Endothelial cell of umbilical vein (primary cell): ENCODE data around the gene CERS6. TPM values are rescaled to one million over a fixed set of nuclear protein-coding genes. Genes with fewer than 3 reads are reported as not detected.

Source experiments
- BruUV-seq: library from RNA; stranded (reverse); fragments of 400-500 nt; replicated peaks from 2 replicates; lab custom pipeline; 2021; lab: Mats Ljungman, UMichigan
- CTCF ChIA-PET: fragments of 300-600, 350-600 bp; sonication (Branson Sonifier 250); formaldehyde crosslinking; loops from one replicate; lab custom pipeline; 2021; ENCODE audit warnings: antibody characterized with exemption, inconsistent platforms; lab: Charles Lee
- POLR2A ChIA-PET: fragments of 300-600, 350-600 bp; sonication (Branson Sonifier 250); formaldehyde crosslinking; loops from one replicate; lab custom pipeline; 2021; ENCODE audit warnings: antibody characterized with exemption, inconsistent platforms; lab: Charles Lee
- DNase-seq: peaks from one replicate; pipeline ENCODE4 v3.0.0-alpha.2; 2011; ENCODE audit warnings: low read depth, low spot score
- FAIRE-seq: peaks from 2 replicates; lab custom pipeline; 2011; peaks lifted over from hg19 to GRCh38; lab: Jason Lieb, UNC
- H2AFZ ChIP-seq: 2 replicates; pipeline ENCODE4 v1.6.0; 2012; ENCODE audit warnings: low read depth, low read length, control low read depth, inconsistent platforms
- H3K27ac ChIP-seq: 2 replicates; pipeline ENCODE4 v1.5.1; 2011; ENCODE audit warnings: low read depth, mild to moderate bottlenecking, control low read depth, low read length, moderate library complexity; ENCODE audit not compliant: insufficient read depth
- H3K27me3 ChIP-seq, 2 experiments: 2 replicates each; pipeline versions ENCODE4 v1.6.0 to v1.6.1; 2011; ENCODE audit warnings: low read length in 2 of 2, mixed read lengths in 1 of 2; ENCODE audit not compliant: control insufficient read depth in 2 of 2, insufficient read depth in 2 of 2
- H3K36me3 ChIP-seq, 2 experiments: 2 replicates in 1 of 2; 3 replicates in 1 of 2; pipeline ENCODE4 v1.5.1; 2011; ENCODE audit warnings: low read length in 2 of 2, mild to moderate bottlenecking in 1 of 2, moderate library complexity in 1 of 2; ENCODE audit not compliant: control insufficient read depth in 2 of 2, insufficient read depth in 2 of 2; ENCODE audit errors: extremely low read depth in 1 of 2
- H3K4me1 ChIP-seq: 3 replicates; pipeline ENCODE4 v1.5.1; 2011; ENCODE audit warnings: mild to moderate bottlenecking, low read length; ENCODE audit not compliant: control insufficient read depth, insufficient read depth; ENCODE audit errors: extremely low read depth
- H3K4me2 ChIP-seq: 2 replicates; pipeline ENCODE4 v1.6.1; 2011; ENCODE audit warnings: low read length, control low read depth, mixed read lengths; ENCODE audit not compliant: insufficient read depth
- H3K4me3 ChIP-seq, 3 experiments: fragments of 200-600 bp in 1 of 3; sonication (generic), shearing (Covaris generic) in 1 of 3; replicated peaks in 1 of 3; 2 replicates each; pipeline ENCODE4 v1.5.1; 2011 to 2016; ENCODE audit warnings: control low read depth in 3 of 3, low read length in 3 of 3, mild to moderate bottlenecking in 2 of 3, inconsistent platforms in 1 of 3, low read depth in 1 of 3, moderate library complexity in 1 of 3; ENCODE audit not compliant: insufficient read depth in 1 of 3
- H3K79me2 ChIP-seq: 2 replicates; pipeline ENCODE4 v1.6.0; 2012; ENCODE audit warnings: low read length, inconsistent platforms; ENCODE audit not compliant: control insufficient read depth, insufficient read depth
- H3K9ac ChIP-seq: replicated peaks from 2 replicates; pipeline ENCODE3; 2011; ENCODE audit warnings: low read length, control low read depth; ENCODE audit not compliant: insufficient read depth; ENCODE audit errors: extremely low read depth
- H3K9me1 ChIP-seq: replicated peaks from 3 replicates; pipeline ENCODE4 v1.6.0; 2011; ENCODE audit warnings: mild to moderate bottlenecking, low read length; ENCODE audit not compliant: control insufficient read depth, insufficient read depth; ENCODE audit errors: extremely low read depth
- H3K9me3 ChIP-seq: replicated peaks from 2 replicates; pipeline ENCODE4 v1.5.1; 2012; ENCODE audit warnings: low read length, inconsistent platforms; ENCODE audit not compliant: control insufficient read depth, insufficient read depth
- H4K20me1 ChIP-seq: replicated peaks from 2 replicates; pipeline ENCODE3; 2011; ENCODE audit warnings: mild to moderate bottlenecking, low read length; ENCODE audit not compliant: control insufficient read depth, insufficient read depth; ENCODE audit errors: extremely low read depth
- CTCF ChIP-seq, 2 donors: IDR thresholded peaks; 1 replicate in 1 of 2; 2 replicates in 1 of 2; pipeline ENCODE4 v1.5.1; 2011; ENCODE audit warnings: low read length in 2 of 2, mild to moderate bottlenecking in 2 of 2, moderate library complexity in 2 of 2, control low read depth in 1 of 2, inconsistent platforms in 1 of 2, low read depth in 1 of 2; ENCODE audit not compliant: insufficient read depth in 1 of 2; ENCODE audit errors: extremely low read depth in 1 of 2
- EZH2 ChIP-seq: IDR thresholded peaks from 2 replicates; pipeline ENCODE4 v1.6.1; 2012; ENCODE audit warnings: borderline replicate concordance, low read depth, mild to moderate bottlenecking, moderate library complexity, low read length, inconsistent platforms; ENCODE audit not compliant: severe bottlenecking
- FOS ChIP-seq: IDR thresholded peaks from 2 replicates; pipeline ENCODE4 v1.6.1; 2011; ENCODE audit warnings: mild to moderate bottlenecking, low read length, moderate library complexity, borderline replicate concordance; ENCODE audit not compliant: insufficient read depth
- GATA2 ChIP-seq: IDR thresholded peaks from 2 replicates; pipeline ENCODE4 v1.7.0; 2011; ENCODE audit warnings: low read depth, mild to moderate bottlenecking, moderate library complexity, mixed read lengths, low read length; ENCODE audit not compliant: insufficient read length, insufficient read depth
- JUN ChIP-seq: IDR thresholded peaks from 2 replicates; pipeline ENCODE4 v1.6.1; 2011; ENCODE audit warnings: borderline replicate concordance, low read depth; ENCODE audit not compliant: insufficient read length, insufficient read depth
- MAX ChIP-seq: IDR thresholded peaks from 2 replicates; pipeline ENCODE4 v1.6.1; 2011; ENCODE audit not compliant: insufficient read depth, insufficient read length
- MYC ChIP-seq: IDR thresholded peaks from one replicate; pipeline ENCODE4 v1.6.1; 2011; ENCODE audit warnings: mild to moderate bottlenecking, low read depth, low read length
- POLR2A ChIP-seq: IDR thresholded peaks from 2 replicates; pipeline ENCODE4 v1.6.1; 2012; ENCODE audit warnings: low read depth, mild to moderate bottlenecking, control low read depth, low read length
- POLR2AphosphoS5 ChIP-seq: IDR thresholded peaks from 2 replicates; pipeline ENCODE4 v1.6.1; 2012; ENCODE audit warnings: low read depth, mild to moderate bottlenecking, control low read depth, low read length, moderate library complexity; ENCODE audit not compliant: insufficient read depth
- dilution Hi-C: fragments of 300-500 bp; cut with MboI; formaldehyde crosslinking; loops from one replicate; pipeline ENCODE4 v1.15.0; 2019; ENCODE audit warnings: low sequenced_read_pairs; ENCODE audit not compliant: extremely low pct_ligation_motif_present
- intact Hi-C: fragments of 100-400 bp; cut with micrococcal nuclease; formaldehyde crosslinking; loops from one replicate; pipeline ENCODE4 v1.10.0; 2022
- polyA plus RNA-seq, 4 experiments: library from polyadenylated mRNA; depleted of rRNA in 3 of 4; stranded (reverse) in 3 of 4; unstranded in 1 of 4; fragments of >200 nt; gene quantifications; 2 replicates each; pipeline versions ENCODE4 v1.2.1 to v1.2.3, GENCODE V29; 2011 to 2012; ENCODE audit warnings: missing spikeins in 1 of 4
- total RNA-seq: library from RNA; stranded (reverse); gene quantifications from 2 replicates; pipeline ENCODE4 v1.2.3, GENCODE V29; 2021

Gene CERS6
- total and polyA plus RNA-seq, 2 donors (not counting 3 experiments of a cell fraction or from before 2014, with no cell fraction given), result 2.7 to 11.7 TPM

DNA sequence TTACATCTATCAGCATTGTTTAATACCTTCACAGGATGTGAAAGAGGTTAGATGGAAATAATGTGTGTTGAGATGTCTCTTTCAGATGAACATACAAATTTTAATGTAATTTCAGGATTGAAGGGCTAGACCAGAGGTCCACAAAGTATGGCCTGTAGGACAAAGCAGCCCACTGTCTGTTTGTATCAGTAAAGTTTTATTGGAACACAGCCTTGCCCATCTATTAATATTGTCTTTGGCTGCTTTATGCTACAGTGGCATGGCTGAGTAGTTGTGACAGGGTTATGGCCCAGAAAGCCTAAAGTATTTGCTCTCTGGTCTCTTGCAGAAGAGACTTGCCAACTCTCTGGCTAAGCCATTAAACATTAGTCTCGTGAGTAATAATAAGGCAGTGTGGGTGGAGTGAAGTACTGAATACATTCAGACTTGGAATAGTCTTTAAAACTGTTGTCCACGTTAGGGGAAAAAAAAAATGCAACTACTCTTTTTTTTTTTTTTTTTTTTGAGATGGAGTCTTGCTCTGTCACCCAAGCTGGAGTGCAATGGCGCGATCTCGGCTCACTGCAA, 271.9 kb downstream of the CERS6 start:
- no peaks in the 10 kb centered on the region for H3K79me2 ChIP-seq
- no peak for FAIRE-seq
- ChIA-PET CTCF (interaction anchor here (0.7 kb wide), 1 partner anchor 382 kb away, joined by 3 read pairs; no protein-coding TSS in a partner anchor), POLR2A (no interaction called here)
- no TSS peak for BruUV-seq
- no peak overlapping the region for H3K4me2 ChIP-seq
- H4K20me1 ChIP-seq, result no peaks in the 10 kb centered on the region
- H3K36me3 ChIP-seq, result no peaks in the 10 kb centered on the region
- dilution Hi-C loops (no loop called here), intact Hi-C loops (no loop called here)
- no peaks in the 10 kb centered on the region for H3K27me3 ChIP-seq
- no peak overlapping the region for H3K27ac ChIP-seq
- H3K9ac ChIP-seq, result no peak overlapping the region
- H3K4me3 ChIP-seq, result no peak overlapping the region
- H3K9me1 ChIP-seq, result no peaks in the 10 kb centered on the region
- peaks cover 2% of the 10 kb centered on the region for H3K4me1 ChIP-seq
- DNase-seq, result no peak
- TF ChIP-seq POLR2AphosphoS5 (no peak), JUN (no peak), CTCF (IDR thresholded peaks at IDR 0.05; ENCODE audit: extremely low read depth in 1 of 2, insufficient read depth in 1 of 2, low read depth in 1 of 2, low read length in 2 of 2) (no peak), MYC (no peak), FOS (no peak), POLR2A (no peak), GATA2 (no peak), MAX (no peak), EZH2 (no peak)
- H3K9me3 ChIP-seq, result no peaks in the 10 kb centered on the region
- no peak overlapping the region for H2AFZ ChIP-seq
